Neuronal stem cell (in vitro differentiated cells): ENCODE results near the gene SH3BP4.

Experiments
- DNase-seq: peaks from one replicate; pipeline ENCODE4 v3.0.0-alpha.2; 2013; ENCODE audit warnings: low spot score
- H2AFZ ChIP-seq: one replicate; pipeline ENCODE4 v1.6.1; 2013; ENCODE audit warnings: mild to moderate bottlenecking, low read length, inconsistent platforms
- H2AK5ac ChIP-seq: 2 replicates; pipeline ENCODE4 v1.6.1; 2013; ENCODE audit warnings: low read depth, mild to moderate bottlenecking, inconsistent platforms, low read length, moderate library complexity, mixed read lengths
- H2BK120ac ChIP-seq: 2 replicates; pipeline ENCODE4 v1.6.1; 2013; ENCODE audit warnings: low read depth, mild to moderate bottlenecking, inconsistent platforms, low read length, moderate library complexity, mixed read lengths
- H2BK12ac ChIP-seq: one replicate; pipeline ENCODE4 v1.6.1; 2013; ENCODE audit warnings: low read length, inconsistent platforms
- H2BK15ac ChIP-seq: 2 replicates; pipeline ENCODE4 v1.6.1; 2013; ENCODE audit warnings: mild to moderate bottlenecking, low read length, inconsistent platforms, mixed read lengths
- H2BK5ac ChIP-seq: one replicate; pipeline ENCODE4 v1.6.1; 2013; ENCODE audit warnings: inconsistent platforms, mild to moderate bottlenecking, low read length, moderate library complexity
- H3K14ac ChIP-seq: one replicate; pipeline ENCODE4 v1.6.1; 2013; ENCODE audit warnings: low read length, inconsistent platforms
- H3K18ac ChIP-seq: 2 replicates; pipeline ENCODE4 v1.6.1; 2013; ENCODE audit warnings: low read length, inconsistent platforms
- H3K23ac ChIP-seq: 2 replicates; pipeline ENCODE4 v1.6.1; 2013; ENCODE audit warnings: low read depth, mild to moderate bottlenecking, mixed read lengths, low read length, inconsistent platforms; ENCODE audit not compliant: poor library complexity
- H3K27ac ChIP-seq: replicated peaks from 3 replicates; pipeline ENCODE4 v1.5.1; 2013; ENCODE audit warnings: low read length, inconsistent platforms
- H3K27me3 ChIP-seq, 3 experiments: 2 replicates each; pipeline ENCODE4 v1.6.1; 2013; ENCODE audit warnings: low read length in 3 of 3, mild to moderate bottlenecking in 2 of 3, inconsistent platforms in 1 of 3, low read depth in 1 of 3, mixed read lengths in 1 of 3, moderate library complexity in 1 of 3; ENCODE audit not compliant: control insufficient read depth in 3 of 3, insufficient read depth in 3 of 3
- H3K36me3 ChIP-seq, 2 donors: replicated peaks in 1 of 2; 2 replicates each; pipeline ENCODE4 v1.6.1; 2013; ENCODE audit warnings: low read length in 2 of 2; ENCODE audit not compliant: control insufficient read depth in 2 of 2, insufficient read depth in 2 of 2
- H3K4ac ChIP-seq: 2 replicates; pipeline ENCODE4 v1.6.1; 2013; ENCODE audit warnings: inconsistent platforms, mild to moderate bottlenecking, low read length, moderate library complexity
- H3K4me1 ChIP-seq, 2 donors: 1 replicate in 1 of 2; 2 replicates in 1 of 2; pipeline ENCODE4 v1.6.1; 2013; ENCODE audit warnings: low read length in 2 of 2, low read depth in 1 of 2; ENCODE audit not compliant: control insufficient read depth in 2 of 2, insufficient read depth in 1 of 2
- H3K4me2 ChIP-seq: one replicate; pipeline ENCODE4 v1.6.1; 2013; ENCODE audit warnings: mild to moderate bottlenecking, low read length, inconsistent platforms; ENCODE audit not compliant: insufficient read depth, poor library complexity, severe bottlenecking
- H3K4me3 ChIP-seq, 2 donors: 2 replicates each; pipeline ENCODE4 v1.5.1; 2013; ENCODE audit warnings: low read length in 2 of 2, mild to moderate bottlenecking in 2 of 2, inconsistent platforms in 1 of 2, moderate library complexity in 1 of 2
- H3K79me1 ChIP-seq: one replicate; pipeline ENCODE4 v1.6.1; 2013; ENCODE audit warnings: low read depth, mild to moderate bottlenecking, inconsistent platforms, low read length, moderate library complexity
- H3K9ac ChIP-seq: one replicate; pipeline ENCODE4 v1.6.1; 2013; ENCODE audit warnings: mild to moderate bottlenecking, low read depth, low read length, inconsistent platforms; ENCODE audit not compliant: poor library complexity
- H3K9me3 ChIP-seq, 2 donors: replicated peaks in 1 of 2; 2 replicates each; pipeline versions ENCODE3 to v1.6.1; 2013; ENCODE audit warnings: low read length in 2 of 2, mild to moderate bottlenecking in 2 of 2, inconsistent platforms in 1 of 2, low read depth in 1 of 2, mixed read lengths in 1 of 2, moderate library complexity in 1 of 2; ENCODE audit not compliant: control insufficient read depth in 2 of 2, insufficient read depth in 1 of 2
- H4K8ac ChIP-seq: one replicate; pipeline ENCODE4 v1.6.1; 2013; ENCODE audit warnings: low read depth, mild to moderate bottlenecking, inconsistent platforms, low read length, moderate library complexity
- H4K91ac ChIP-seq: one replicate; pipeline ENCODE4 v1.6.1; 2013; ENCODE audit warnings: low read length, low read depth, mild to moderate bottlenecking, inconsistent platforms; ENCODE audit not compliant: poor library complexity
- WGBS, 2 donors: extraction: QIAGEN DNeasy Blood & Tissue Kit; methylation state at CpG; one replicate each; pipeline ENCODE4 v1.1.7; 2013; ENCODE audit warnings: missing lambda C conversion rate in 2 of 2, mixed read lengths in 1 of 2; ENCODE audit not compliant: insufficient read length in 2 of 2, insufficient replicate concordance in 1 of 2; ENCODE audit errors: extremely low coverage in 2 of 2; 5-methylcytosine and 5-hydroxymethylcytosine counted together

Gene SH3BP4

GRCh38 chr2:234963773-234964615, 12.2 kb downstream of the SH3BP4 start:
- Histone ChIP-seq H3K4ac (no peak overlapping the region), H3K36me3 (peaks cover 2 to 49% of the 10 kb centered on the region in 2 donors), H3K9ac (no peak overlapping the region), H2BK15ac (no peak overlapping the region), H4K91ac (no peak overlapping the region), H3K79me1 (peaks cover 11% of the 10 kb centered on the region), H3K18ac (no peak overlapping the region), H3K14ac (no peak overlapping the region), H2BK120ac (no peak overlapping the region), H2BK12ac (no peak overlapping the region), H2BK5ac (no peak overlapping the region), H3K23ac (no peak overlapping the region), H3K9me3 (peaks cover 0 to 15% of the 10 kb centered on the region in 2 donors), H3K27ac (no peak overlapping the region), H3K4me1 (peaks cover 12 to 18% of the 10 kb centered on the region in 2 donors), H4K8ac (no peak overlapping the region), H2AK5ac (no peak overlapping the region), H3K4me2 (no peak overlapping the region), H3K4me3 (no peak overlapping the region), H2AFZ (no peak overlapping the region), H3K27me3 (no peaks in the 10 kb centered on the region)
- no peak for DNase-seq
- WGBS, 2 donors: no CpG with 5 or more reads among the region's 11 CpGs

DNA sequence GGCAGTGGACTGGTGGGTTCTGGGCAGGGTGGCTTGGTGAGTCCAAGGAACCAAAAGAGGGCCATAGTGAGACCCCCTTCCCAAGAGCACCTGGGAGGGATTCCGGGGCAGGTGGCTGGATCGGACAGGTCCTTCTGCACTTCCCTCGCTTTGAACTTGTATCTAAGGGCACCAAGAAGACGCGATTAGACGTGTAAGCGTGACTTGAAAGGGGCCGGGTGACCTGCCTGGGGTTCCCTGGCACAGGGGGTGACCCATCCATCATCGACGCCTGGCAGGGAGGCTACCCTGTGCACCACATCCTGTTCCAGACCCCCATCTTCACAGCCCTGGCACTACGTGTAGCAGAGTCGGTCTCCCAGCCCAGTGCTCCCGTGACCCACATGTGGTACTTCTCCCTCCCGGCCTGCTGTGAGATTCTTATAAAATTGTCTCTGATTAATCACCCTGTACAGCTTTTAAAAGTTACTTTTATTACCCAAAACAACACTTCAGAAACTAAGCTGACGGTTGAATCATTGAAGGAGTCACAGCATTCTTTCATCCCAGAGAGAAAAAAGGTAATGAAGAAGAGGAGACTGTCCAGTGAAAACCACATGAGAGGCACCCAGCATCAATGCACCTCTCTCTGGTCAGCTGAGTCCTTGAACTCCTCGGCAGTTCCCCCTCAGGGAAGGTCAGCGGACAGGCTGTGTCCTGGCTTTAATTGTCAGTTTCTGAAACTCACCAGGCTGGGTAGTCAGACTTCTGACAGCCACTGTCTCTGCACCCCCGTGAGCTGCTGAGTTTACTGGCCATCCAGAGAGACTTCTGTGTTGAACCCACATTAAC, 13.0 kb downstream of the SH3BP4 start:
- Histone ChIP-seq H3K79me1 (peaks cover 15% of the 10 kb centered on the region), H2BK5ac (no peak overlapping the region), H3K9ac (peak overlapping the region; percentile 3), H3K23ac (no peak overlapping the region), H2BK12ac (no peak overlapping the region), H3K4ac (no peak overlapping the region), H4K8ac (no peak overlapping the region), H4K91ac (no peak overlapping the region), H3K4me3 (no peak overlapping the region), H3K18ac (no peak overlapping the region), H3K9me3 (peaks cover 1 to 20% of the 10 kb centered on the region in 2 donors), H2BK120ac (no peak overlapping the region), H3K36me3 (peaks cover 4 to 57% of the 10 kb centered on the region in 2 donors), H2AK5ac (no peak overlapping the region), H3K27me3 (no peaks in the 10 kb centered on the region), H3K27ac (no peak overlapping the region), H2AFZ (no peak overlapping the region), H3K14ac (no peak overlapping the region), H3K4me2 (no peak overlapping the region), H3K4me1 (peaks cover 19 to 26% of the 10 kb centered on the region in 2 donors), H2BK15ac (no peak overlapping the region)
- no peak for DNase-seq
- WGBS, 2 donors: no CpG with 5 or more reads among the region's 18 CpGs

DNA sequence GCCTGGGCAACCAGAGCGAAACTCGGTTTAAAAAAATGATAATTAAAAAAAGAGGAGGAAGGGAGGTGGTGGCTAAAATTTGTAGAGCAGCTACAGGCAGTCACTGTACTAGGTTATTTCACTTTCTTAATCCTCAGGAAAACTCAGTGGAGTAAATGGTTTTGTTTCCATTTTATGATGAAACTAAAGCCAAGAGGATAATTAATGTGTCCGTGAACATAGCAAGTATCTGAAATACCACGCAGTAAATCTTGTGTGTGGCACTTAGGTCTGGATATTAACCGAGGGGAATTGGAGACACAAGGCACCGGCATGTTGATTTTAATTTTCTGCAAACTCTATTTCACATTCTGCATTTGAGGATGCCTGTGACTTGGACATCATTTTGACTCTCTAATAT, 14.5 kb downstream of the SH3BP4 start:
- H3K4me1 ChIP-seq: peaks cover 7 to 19% of the 10 kb centered on the region in 2 donors
- no peak overlapping the region for H3K27ac ChIP-seq
- H3K4me3 ChIP-seq: no peak overlapping the region
- H3K27me3 ChIP-seq: no peaks in the 10 kb centered on the region
- WGBS, 2 donors: no CpG with 5 or more reads among the region's 6 CpGs
- H2BK5ac ChIP-seq: no peak overlapping the region
- no peak overlapping the region for H3K14ac ChIP-seq
- no peak overlapping the region for H3K9ac ChIP-seq
- no peak overlapping the region for H3K4me2 ChIP-seq
- peaks cover 6 to 72% of the 10 kb centered on the region in 2 donors for H3K36me3 ChIP-seq
- H3K23ac ChIP-seq: no peak overlapping the region
- no peak overlapping the region for H2BK12ac ChIP-seq
- H4K91ac ChIP-seq: no peak overlapping the region
- no peak overlapping the region for H2AK5ac ChIP-seq
- peaks cover 15% of the 10 kb centered on the region for H3K79me1 ChIP-seq
- no peak overlapping the region for H3K4ac ChIP-seq
- no peak overlapping the region for H4K8ac ChIP-seq
- no peak overlapping the region for H2BK120ac ChIP-seq
- no peak overlapping the region for H3K18ac ChIP-seq
- H3K9me3 ChIP-seq: peaks cover 3 to 35% of the 10 kb centered on the region in 2 donors
- H2BK15ac ChIP-seq: no peak overlapping the region
- no peak overlapping the region for H2AFZ ChIP-seq
- DNase-seq: no peak
